HG02973 (cell line): ENCODE data around the gene APH1B.
A peak's percentile ranks its signal among the peaks of the same experiment; 100 is the strongest.

Source experiments
- ATAC-seq: cut with Tn5 transposase; IDR thresholded peaks from one replicate; pipeline ENCODE4 v1.9.1; 2021; ENCODE audit warnings: moderate library complexity; ENCODE audit not compliant: unreplicated experiment

The APH1B gene

DNA sequence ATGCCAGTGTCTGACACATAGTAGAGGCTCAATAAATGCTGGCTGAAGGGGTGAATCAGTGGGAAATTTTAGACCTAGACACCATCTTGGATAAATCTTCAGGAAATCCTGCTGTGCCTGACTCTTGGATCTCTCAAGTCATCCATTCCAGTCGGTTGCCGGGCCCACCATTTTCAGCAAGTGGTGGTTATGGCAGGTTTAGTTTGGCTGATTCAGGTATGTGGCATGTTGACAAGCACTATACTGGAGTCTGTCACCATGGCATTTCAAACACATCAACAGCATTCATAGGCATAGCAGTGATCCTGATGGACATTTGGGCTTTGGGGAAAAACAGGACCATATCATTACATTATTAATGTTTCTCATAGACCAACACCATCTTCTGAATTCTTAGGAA, 25.7 kb upstream of the APH1B start:
- ATAC-seq = no peak

- no peak for ATAC-seq
Observed at GRCh38 chr15:63252292-63252691, 25.1 kb upstream of the APH1B start.

GRCh38 chr15:63254991-63255390, 22.4 kb upstream of the APH1B start:
- no peak for ATAC-seq

DNA sequence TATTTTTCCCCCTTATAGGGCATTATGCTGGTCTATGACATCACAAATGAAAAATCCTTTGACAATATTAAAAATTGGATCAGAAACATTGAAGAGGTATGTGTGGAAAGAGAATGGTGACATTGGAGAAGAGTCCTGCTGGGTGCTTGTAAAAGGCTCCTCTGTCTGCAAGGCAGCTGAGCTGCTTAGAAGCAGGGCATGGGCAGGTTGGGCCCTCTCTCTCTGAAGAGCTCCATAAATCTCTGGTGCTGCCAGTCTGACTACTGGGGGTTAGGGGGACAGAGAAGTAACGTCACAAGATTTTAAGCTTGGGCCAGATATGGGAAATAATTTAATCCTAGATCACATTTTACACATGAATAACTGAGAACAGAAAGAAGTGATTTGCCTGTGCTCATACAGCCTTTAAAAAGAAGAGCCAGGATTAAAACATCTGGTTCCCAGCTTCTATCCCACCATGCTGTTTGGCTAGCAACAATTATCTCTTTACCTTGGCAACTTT, 21.9 kb upstream of the APH1B start:
- ATAC-seq = no peak

DNA sequence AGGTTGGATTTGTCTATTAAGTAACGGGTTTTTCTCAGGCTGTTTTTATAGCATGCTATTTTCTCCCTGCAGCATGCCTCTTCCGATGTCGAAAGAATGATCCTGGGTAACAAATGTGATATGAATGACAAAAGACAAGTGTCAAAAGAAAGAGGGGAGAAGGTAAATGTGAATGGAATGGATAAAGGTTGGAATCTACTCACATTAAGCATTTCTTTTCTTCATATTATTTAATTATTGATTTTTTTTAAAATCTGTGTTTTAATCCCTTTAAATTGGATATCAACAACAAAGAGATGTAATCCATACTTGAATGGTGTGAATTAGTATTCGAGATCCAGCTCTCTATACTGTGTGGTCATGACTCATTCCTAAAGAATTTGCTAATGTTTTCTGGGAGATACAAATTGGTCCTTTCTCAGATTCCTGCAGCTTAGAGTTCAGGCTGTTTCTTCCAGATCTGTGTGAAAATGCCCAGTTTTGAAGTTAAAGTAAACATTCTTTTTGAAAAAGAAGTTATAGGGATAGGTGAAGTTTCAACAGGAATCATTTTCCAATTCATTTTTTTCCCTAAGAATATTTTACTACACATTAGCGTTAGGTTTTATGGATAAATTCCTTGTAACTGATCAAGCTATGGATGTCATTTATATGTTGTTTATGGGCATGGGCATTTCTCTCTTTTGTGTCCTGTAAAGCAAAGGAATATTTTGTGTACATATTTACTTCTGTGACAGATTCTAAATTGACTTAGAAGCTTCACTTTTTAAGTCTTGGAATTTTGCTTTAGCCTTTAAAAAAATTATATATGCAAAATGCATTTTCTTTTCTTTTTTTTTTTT, 20.8 kb upstream of the APH1B start:
- ATAC-seq = no peak

DNA sequence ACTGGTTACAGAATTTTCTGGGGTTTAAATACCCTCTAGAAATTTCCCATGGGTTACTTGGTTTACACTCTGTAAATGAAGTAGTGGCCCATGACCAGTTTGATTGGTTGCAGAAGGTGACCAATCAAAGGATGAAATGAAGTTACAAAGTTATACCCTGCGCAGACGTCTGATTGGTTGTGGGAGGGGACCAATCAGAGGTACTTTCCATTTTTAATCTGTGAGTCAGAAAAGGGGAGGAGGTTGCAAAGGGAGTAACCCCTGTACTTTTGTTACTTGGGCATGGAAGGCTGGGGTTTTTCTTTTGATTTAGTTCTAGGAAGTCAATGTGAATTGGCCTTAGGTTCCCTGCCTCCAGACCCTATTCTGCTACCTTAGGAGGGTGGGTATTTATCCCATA, 18.7 kb upstream of the APH1B start:
- ATAC-seq = no peak

DNA sequence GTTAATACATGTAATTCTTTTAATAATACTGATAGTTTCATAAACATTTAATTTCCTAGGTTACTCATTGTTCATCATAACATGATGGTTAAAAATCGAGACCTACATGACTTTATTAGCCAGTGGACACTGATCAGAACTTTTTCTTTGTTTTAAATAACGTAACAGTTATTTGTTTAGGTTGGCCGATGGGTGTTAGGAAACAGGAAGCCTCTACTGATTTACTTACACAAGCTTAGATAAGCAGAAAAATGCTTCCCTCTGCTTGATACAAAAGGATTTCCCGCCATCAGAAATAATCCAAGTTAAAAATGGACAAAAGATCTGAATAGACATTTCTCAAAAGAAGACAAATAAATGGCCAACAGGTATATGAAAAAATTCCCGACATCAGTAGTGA, 16.6 kb upstream of the APH1B start:
- no peak for ATAC-seq

DNA sequence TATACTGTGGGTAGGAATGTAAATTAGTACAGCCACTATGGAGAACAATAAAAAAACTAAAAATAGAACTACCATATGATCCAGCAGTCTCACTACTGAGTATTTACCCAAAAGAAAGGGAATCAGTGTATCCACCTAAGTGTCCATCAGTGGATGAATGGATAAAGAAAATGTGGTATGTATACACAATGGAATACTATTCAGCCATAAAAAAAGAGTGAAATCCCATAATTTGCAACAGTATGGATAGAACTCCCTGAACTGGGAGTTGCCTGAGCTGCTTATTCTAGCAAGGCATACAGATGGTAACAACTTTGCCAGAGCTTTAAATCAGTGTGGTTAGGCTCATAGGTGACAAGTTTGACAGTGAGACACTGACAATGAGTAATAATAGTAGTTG, 16.1 kb upstream of the APH1B start:
- ATAC-seq = no peak

DNA sequence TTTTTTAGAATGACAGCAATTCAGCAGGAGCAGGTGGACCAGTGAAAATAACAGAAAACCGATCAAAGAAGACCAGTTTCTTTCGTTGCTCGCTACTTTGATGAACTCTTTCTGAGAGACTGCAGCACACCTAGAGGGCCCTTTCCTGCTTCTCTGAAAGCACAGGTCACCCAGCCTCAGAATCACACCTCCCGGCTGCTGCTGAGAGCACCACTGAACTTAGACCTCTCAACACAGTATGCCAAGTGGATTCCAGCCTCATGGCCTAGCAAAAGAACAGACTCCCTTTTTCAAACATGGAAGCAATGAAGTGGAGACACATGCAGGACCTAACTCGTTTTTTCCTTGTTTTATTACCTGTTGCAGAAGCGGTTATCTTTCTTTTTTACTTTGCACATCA, 13.9 kb upstream of the APH1B start:
- ATAC-seq = no peak

DNA sequence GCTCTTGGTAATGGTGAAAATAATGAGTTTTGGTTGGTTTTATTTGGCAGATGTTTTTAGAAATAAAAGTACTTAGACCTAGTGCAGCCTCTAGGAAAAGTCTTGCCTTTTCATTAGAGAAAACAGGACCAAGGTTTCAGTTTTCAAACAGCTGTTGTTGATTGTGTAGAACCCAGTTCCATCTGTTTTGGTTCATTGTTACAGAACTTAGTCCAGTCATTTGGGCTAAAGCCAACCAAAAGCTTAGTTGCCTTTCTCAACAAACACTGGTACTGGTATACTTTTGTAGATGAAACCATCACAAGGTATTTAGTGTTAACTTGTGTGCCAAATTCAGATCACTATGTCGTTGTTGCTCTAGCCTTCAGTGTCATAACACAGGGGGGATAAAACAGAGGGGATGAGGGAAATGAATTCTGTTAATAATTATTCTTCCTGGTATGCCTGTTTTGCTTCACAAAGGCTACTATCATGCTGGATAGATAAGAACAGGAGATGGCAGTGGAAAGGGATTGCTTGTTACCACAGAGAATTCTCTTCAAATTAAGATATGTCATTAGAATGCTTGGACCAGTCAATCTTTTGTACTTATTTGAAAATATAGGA, 12.6 kb upstream of the APH1B start:
- no peak for ATAC-seq

DNA sequence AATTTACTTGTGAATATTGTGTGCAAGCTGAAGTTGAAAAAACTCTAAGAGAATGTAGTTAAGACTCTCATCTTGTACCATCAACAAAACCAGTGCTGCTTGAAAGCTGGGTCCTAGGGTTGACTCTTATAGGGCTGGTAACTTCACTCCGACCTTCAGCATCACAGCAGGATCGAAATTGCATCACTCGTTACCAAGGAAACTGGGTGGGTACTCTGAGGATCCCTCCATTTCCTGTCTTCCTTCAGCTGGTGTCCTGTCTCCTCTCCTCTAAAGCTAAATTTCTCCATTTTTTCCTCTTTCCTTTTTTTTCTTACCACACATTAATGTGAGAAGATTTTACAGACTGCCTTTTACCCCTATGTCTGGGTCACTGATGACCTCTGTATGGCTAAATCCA, 3.0 kb upstream of the APH1B start:
- ATAC-seq = no peak

GRCh38 chr15:63276342-63277037, 915 bp upstream of the APH1B start:
- ATAC-seq = peak; percentile 1

DNA sequence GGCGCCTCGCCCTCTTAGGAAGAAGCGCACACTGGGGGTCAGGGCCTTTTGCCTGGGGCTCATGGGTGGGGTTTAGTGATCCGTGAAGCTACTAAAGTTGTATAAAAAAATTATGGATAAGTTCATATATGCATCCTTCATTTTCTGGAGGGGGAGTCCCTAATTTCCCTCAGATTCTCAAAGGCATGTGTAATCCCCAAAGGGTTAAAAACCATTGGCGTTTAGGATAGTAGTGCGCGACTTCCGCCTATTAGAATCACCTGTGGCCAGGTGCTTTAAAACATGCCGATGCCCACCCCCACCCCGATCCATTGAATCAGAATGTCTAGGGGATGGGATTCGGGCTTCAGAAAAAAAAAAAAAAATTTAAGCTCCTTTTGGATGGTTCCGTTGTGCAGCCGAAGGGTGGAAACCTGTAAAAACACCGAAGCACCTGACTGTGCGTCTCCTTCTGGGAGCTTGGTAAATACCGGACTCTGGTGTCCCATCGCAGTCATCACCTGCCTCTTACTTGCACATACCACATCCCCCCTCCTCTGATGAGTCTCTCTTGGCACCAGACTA, 570 bp downstream of the APH1B start:
- no peak for ATAC-seq

- no peak for ATAC-seq
Observed at GRCh38 chr15:63283126-63283525, 5.7 kb downstream of the APH1B start.

- ATAC-seq = no peak
Observed at GRCh38 chr15:63284335-63284734, 6.9 kb downstream of the APH1B start.

- no peak for ATAC-seq
Observed at GRCh38 chr15:63287109-63287508, 9.7 kb downstream of the APH1B start.

- no peak for ATAC-seq
Observed at GRCh38 chr15:63288342-63288741, 10.9 kb downstream of the APH1B start.

- no peak for ATAC-seq
Observed at GRCh38 chr15:63288778-63289378, 11.5 kb downstream of the APH1B start.

DNA sequence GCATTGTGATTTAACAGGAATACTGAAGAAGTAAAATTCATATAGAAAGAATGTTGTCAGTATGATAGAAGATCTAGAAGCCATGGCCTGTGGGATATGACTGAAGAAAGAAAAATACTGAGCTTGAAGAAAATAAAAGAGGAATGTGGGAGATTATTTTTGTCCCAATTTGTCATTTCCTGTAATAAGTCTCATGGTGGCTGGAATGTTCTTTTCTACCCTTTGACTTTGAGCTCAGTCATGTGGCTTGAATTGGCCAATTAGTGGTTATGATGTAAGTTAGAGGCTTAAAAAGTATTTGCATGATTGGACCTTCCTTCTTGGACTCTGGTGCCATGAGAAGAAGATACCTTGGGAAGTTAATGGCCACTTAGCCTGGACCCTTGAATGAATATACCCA, 14.1 kb downstream of the APH1B start:
- no peak for ATAC-seq

GRCh38 chr15:63292241-63292640, 14.8 kb downstream of the APH1B start:
- ATAC-seq = no peak

DNA sequence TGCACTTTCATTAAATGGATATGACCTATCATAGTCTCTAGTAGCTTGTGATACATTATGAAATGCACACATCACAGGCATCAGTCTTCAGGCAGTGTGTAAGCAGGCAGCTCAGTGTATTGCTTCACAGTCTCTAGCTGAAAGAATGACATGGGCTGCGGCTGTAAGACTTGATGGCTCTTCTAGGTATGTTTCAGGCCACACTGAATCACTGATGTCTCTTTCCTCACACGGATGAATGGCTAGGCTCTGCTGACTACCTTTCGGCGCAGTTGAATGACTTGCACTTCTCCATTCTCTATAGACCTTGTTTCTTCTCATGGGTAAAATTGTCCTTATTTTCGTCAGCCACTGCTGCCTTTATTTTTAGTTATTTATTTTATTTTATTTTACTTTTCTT, 15.4 kb downstream of the APH1B start:
- no peak for ATAC-seq
